Endodermal cell (in vitro differentiated cells): ENCODE data around the gene PXN. TPM values are rescaled to one million over a fixed set of nuclear protein-coding genes. Genes with fewer than 3 reads are reported as not detected.
A peak's percentile ranks its signal among the peaks of the same experiment; 100 is the strongest.

Source experiments
- DNase-seq: peaks from one replicate; pipeline ENCODE4 v3.0.0-alpha.2; 2017
- H3K27ac ChIP-seq: 2 replicates; pipeline ENCODE4 v1.5.1; 2013; ENCODE audit warnings: mild to moderate bottlenecking, low read depth, low read length, moderate library complexity
- H3K27me3 ChIP-seq: 2 replicates; pipeline ENCODE4 v1.6.1; 2013; ENCODE audit warnings: mild to moderate bottlenecking, low read length, moderate library complexity; ENCODE audit not compliant: insufficient read depth, control insufficient read depth, poor library complexity, severe bottlenecking
- H3K36me3 ChIP-seq: 2 replicates; pipeline ENCODE4 v1.7.0; 2013; ENCODE audit warnings: mild to moderate bottlenecking, low read length, moderate library complexity; ENCODE audit not compliant: control insufficient read depth, insufficient read depth
- H3K4me1 ChIP-seq: one replicate; pipeline ENCODE4 v1.7.0; 2013; ENCODE audit warnings: low read length; ENCODE audit not compliant: control insufficient read depth, insufficient read depth
- H3K4me3 ChIP-seq: 2 replicates; pipeline ENCODE4 v1.5.1; 2013; ENCODE audit warnings: mild to moderate bottlenecking, low read length, moderate library complexity
- H3K9ac ChIP-seq: 2 replicates; pipeline ENCODE4 v1.6.1; 2013; ENCODE audit warnings: mild to moderate bottlenecking, low read length, moderate library complexity; ENCODE audit not compliant: poor library complexity, severe bottlenecking; ENCODE audit errors: extremely low read depth
- H3K9me3 ChIP-seq: 2 replicates; pipeline ENCODE4 v1.6.1; 2013; ENCODE audit warnings: mild to moderate bottlenecking, low read length, moderate library complexity; ENCODE audit not compliant: control insufficient read depth
- H3K27ac Mint-ChIP-seq: 2 replicates; pipeline ENCODE4 v1.8.0; 2020; ENCODE audit warnings: mixed read lengths
- H3K27me3 Mint-ChIP-seq: 2 replicates; pipeline ENCODE4 v1.8.0; 2021; ENCODE audit warnings: mild to moderate bottlenecking, mixed read lengths; ENCODE audit not compliant: insufficient read depth
- H3K36me3 Mint-ChIP-seq: 2 replicates; pipeline ENCODE4 v1.8.0; 2020; ENCODE audit warnings: low read depth, mixed read lengths
- H3K4me1 Mint-ChIP-seq: 2 replicates; pipeline ENCODE4 v1.8.0; 2020; ENCODE audit warnings: mixed read lengths
- H3K4me3 Mint-ChIP-seq: 2 replicates; pipeline ENCODE4 v1.8.0; 2020; ENCODE audit warnings: mild to moderate bottlenecking, moderate library complexity, mixed read lengths
- H3K9me3 Mint-ChIP-seq: 2 replicates; pipeline ENCODE4 v1.8.0; 2020; ENCODE audit warnings: mild to moderate bottlenecking, mixed read lengths
- CTCF ChIP-seq: fragments of 200-600 bp; sonication (generic); conservative IDR thresholded peaks from 2 replicates; pipeline ENCODE4 v1.5.0; 2021; ENCODE audit warnings: antibody characterized with exemption, mild to moderate bottlenecking
- whole genome bisulfite sequencing, 2 experiments: methylation state at CpG; one replicate each; pipeline versions ENCODE4 v1.1.5 to v1.1.7; 2013; ENCODE audit warnings: missing lambda C conversion rate in 2 of 2, mixed read lengths in 1 of 2; ENCODE audit not compliant: insufficient coverage in 1 of 2, insufficient read length in 1 of 2; 5-methylcytosine and 5-hydroxymethylcytosine counted together
- total RNA-seq, 2 donors: library from RNA; stranded (reverse); fragmentation: NEBNext Ultra II Directional in 1 of 2; extraction: Animal tissue kit (Norgen Biotek cat#: 25700) in 1 of 2; gene quantifications; 2 replicates in 1 of 2; 3 replicates in 1 of 2; pipeline ENCODE4 v1.2.1, GENCODE V29; 2021

Gene PXN
- total RNA-seq, 2 donors from 2014 or later = 58.4 to 92.7 TPM

DNA sequence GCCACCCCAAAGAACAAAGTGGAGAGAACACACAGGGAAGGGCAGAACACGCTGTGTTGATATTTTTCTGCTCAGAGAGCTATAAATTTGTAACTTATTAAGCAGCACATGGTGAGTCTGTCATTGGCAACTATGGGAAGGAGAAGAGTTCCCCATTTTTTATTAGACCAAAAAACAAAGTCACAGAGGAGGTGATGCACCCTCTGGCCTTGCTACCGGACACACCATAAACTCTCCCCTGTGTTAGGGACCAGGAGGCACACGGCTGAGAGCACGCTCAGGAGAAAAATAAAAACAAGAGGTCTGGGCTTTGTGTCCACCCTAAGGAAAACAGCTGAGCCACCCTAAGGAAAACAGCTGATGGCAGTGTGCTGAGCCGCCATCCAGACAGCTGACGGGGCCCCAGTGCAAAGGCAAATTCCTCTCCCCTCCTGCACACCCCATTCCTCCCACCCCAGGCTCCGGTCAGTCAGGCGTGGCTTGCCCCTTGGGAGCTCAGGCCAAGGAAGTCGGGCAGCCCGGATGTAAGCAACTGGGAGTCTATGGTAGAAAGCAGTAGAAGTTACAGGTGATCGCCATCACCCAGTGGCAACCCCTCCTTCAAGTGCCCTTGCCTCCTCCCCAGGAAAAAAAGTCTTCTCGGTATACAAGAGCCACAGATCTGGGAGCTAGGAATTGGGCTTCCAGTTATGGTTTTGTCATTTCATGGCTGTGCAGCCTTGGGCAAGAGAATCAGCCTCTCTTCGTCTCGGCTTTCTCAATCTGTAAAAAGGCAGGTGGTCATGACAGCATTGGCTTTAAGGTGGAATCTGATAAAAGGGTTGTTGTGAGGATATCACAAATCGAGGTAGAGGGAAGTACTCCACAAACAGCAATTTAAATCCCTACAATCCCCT, 2.4 kb downstream of the PXN start:
- no peaks in the 10 kb centered on the region for H3K27me3 ChIP-seq
- Mint-ChIP-seq H3K4me1 (peaks cover 36% of the 10 kb centered on the region), H3K4me3 (peak overlapping the region; percentile 85), H3K36me3 (peaks cover 6% of the 10 kb centered on the region), H3K9me3 (no peaks in the 10 kb centered on the region), H3K27ac (peak overlapping the region; percentile 10), H3K27me3 (no peaks in the 10 kb centered on the region)
- peaks cover 3% of the 10 kb centered on the region for H3K36me3 ChIP-seq
- peak overlapping the region; percentile 70 for H3K9ac ChIP-seq
- no peak for TF ChIP-seq CTCF
- peak; percentile 62 for DNase-seq
- 82 to 85% methylated on average over 5 to 14 of the region's 15 CpGs for WGBS, 2 experiments
- H3K27ac ChIP-seq = no peak overlapping the region
- H3K4me3 ChIP-seq = peak overlapping the region; percentile 94
- peaks cover 17% of the 10 kb centered on the region for H3K4me1 ChIP-seq
- H3K9me3 ChIP-seq = no peaks in the 10 kb centered on the region

- Histone ChIP-seq H3K4me3 (peak overlapping the region; percentile 94), H3K9me3 (no peaks in the 10 kb centered on the region), H3K9ac (no peak overlapping the region), H3K27ac (no peak overlapping the region), H3K36me3 (peaks cover 3% of the 10 kb centered on the region), H3K27me3 (no peaks in the 10 kb centered on the region), H3K4me1 (peaks cover 21% of the 10 kb centered on the region)
- H3K27me3 Mint-ChIP-seq = no peaks in the 10 kb centered on the region
- H3K9me3 Mint-ChIP-seq = no peaks in the 10 kb centered on the region
- H3K36me3 Mint-ChIP-seq = peaks cover 6% of the 10 kb centered on the region
- peak; percentile 43 for DNase-seq
- peaks cover 43% of the 10 kb centered on the region for H3K4me1 Mint-ChIP-seq
- WGBS, 2 experiments = 91 to 94% methylated on average over 7 to 10 of the region's 10 CpGs
- H3K27ac Mint-ChIP-seq = no peak overlapping the region
- peak overlapping the region; percentile 85 for H3K4me3 Mint-ChIP-seq
- TF ChIP-seq CTCF = no peak
Observed at GRCh38 chr12:120261951-120262851, 3.3 kb downstream of the PXN start.

DNA sequence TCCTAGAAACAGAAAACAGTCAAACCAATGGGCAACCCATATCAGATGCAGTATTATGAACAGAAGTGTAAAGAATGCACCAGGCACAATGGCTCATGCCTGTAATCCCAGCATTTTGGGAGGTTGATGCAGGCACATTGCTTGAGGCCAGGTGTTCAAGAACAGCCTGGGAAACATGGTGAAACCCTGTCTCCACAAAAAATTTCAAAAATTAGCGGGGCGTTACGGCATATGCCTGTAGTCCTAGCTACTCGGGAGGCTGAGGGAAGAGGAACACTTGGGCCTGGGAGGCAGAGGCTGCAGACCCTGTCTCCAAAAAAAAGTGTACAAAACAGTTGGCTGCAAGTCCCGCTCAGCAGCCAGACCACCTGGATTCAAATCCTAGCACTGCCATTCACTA, 4.9 kb downstream of the PXN start:
- Mint-ChIP-seq H3K36me3 (peaks cover 8% of the 10 kb centered on the region), H3K27me3 (no peaks in the 10 kb centered on the region), H3K9me3 (no peaks in the 10 kb centered on the region), H3K4me3 (no peak overlapping the region), H3K4me1 (peaks cover 54% of the 10 kb centered on the region), H3K27ac (no peak overlapping the region)
- Histone ChIP-seq H3K27ac (no peak overlapping the region), H3K36me3 (peaks cover 9% of the 10 kb centered on the region), H3K4me1 (peaks cover 21% of the 10 kb centered on the region), H3K9me3 (no peaks in the 10 kb centered on the region), H3K4me3 (no peak overlapping the region), H3K27me3 (no peaks in the 10 kb centered on the region), H3K9ac (no peak overlapping the region)
- no peak for DNase-seq
- WGBS, 2 experiments = 89 to 93% methylated on average over 5 of the region's 5 CpGs
- TF ChIP-seq CTCF = no peak
